AG09319 (cell line): Measurements from ENCODE around the gene EPM2A.

ENCODE experiments used
- DNase-seq: peaks from one replicate; pipeline ENCODE4 v3.0.0-alpha.2; 2010; ENCODE audit warnings: low read depth; ENCODE audit errors: extremely low read depth
- TF ChIP-seq, protein P1 (sequence below): IDR thresholded peaks from 2 replicates; pipeline ENCODE4 v1.5.1; 2011; ENCODE audit warnings: low read depth, mild to moderate bottlenecking, inconsistent platforms, low read length, moderate library complexity

The EPM2A gene

DNA sequence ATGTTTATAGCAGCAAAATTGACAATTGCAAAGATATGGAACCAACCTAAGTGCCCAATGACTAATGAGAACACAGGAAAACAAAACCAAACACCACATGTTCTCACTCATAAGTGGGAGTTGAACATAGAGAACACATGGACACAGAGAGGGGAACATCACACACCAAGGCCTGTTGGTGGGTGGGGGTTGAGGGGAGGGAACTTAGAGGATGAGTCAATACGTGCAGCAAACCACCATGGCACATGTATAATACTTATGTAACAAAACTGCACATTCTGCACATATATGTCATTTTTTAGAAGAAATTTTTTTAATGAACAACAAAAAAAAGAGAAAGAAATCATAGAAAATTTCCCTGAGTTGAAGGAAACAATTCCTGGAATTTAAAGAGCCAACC, 3.9 kb downstream of the EPM2A start:
- TF ChIP-seq, protein P1, sequence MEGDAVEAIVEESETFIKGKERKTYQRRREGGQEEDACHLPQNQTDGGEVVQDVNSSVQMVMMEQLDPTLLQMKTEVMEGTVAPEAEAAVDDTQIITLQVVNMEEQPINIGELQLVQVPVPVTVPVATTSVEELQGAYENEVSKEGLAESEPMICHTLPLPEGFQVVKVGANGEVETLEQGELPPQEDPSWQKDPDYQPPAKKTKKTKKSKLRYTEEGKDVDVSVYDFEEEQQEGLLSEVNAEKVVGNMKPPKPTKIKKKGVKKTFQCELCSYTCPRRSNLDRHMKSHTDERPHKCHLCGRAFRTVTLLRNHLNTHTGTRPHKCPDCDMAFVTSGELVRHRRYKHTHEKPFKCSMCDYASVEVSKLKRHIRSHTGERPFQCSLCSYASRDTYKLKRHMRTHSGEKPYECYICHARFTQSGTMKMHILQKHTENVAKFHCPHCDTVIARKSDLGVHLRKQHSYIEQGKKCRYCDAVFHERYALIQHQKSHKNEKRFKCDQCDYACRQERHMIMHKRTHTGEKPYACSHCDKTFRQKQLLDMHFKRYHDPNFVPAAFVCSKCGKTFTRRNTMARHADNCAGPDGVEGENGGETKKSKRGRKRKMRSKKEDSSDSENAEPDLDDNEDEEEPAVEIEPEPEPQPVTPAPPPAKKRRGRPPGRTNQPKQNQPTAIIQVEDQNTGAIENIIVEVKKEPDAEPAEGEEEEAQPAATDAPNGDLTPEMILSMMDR = no peak
- no peak for DNase-seq

DNA sequence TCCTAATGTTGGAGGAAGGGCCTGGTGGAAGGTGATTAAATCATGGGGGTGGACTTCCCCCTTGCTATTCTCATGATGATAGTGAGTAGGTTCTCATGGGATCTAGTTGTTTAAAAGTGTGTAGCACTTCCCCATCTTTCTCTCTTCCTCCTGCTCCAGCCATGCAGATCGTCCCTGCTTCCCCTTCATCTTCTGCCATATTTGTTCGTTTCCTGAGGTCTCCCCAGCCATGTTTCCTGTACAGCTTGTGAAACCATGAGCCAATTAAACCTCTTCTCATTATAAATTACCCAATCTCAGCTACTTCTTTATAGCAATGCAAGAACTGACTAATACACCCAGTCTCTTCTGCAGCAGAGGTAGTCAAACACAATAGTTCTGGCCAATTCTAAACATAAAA, 5.4 kb downstream of the EPM2A start:
- TF ChIP-seq, protein P1 = no peak

DNA sequence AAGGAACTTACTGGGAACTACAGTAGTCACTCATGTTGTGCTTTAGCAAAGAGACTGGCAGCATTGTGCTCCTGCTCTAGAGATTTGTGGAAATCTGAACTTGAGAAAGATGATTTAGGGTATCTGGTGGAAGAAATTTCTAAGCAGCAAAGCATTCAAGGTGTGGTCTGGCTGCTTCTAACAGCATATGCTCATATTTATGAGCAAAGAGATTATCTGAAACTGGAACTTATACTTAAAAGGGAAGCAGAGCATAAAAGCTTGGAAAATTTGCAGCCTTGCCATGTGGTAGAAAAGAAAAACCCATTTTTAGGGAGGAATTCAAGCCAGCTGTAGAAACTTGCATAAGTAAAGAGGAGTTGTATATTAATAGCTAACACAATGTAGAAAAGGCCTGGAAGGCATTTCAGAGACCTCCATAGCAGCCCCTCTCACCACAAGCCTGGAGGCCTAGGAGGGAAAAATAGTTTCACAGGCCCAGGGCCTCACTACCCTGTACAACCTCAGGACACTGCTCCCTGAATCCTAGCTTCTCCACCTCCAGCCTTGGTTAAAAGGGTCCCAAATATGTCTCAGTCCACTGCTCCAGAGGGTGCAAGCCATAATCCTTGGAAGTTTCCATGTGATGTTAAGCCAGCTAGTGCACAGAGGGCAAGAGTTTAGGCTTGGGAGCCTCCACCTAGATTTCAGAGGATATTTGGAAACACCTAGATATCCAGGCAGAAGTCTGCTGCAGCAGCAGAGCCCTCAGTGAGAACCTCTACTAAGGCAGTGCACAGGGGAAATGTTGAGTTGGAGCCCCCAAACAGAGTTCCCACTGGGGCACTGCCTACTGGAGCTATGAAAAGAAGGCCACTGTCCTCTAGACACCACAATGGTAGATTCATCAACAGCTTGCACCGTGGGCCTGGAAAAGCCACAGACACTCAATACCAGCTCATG, 6.6 kb downstream of the EPM2A start:
- TF ChIP-seq, protein P1 = no peak
- DNase-seq = no peak

More for the DNA sequence above, 5.4 kb downstream of the EPM2A start:
- DNase-seq = no peak

DNA sequence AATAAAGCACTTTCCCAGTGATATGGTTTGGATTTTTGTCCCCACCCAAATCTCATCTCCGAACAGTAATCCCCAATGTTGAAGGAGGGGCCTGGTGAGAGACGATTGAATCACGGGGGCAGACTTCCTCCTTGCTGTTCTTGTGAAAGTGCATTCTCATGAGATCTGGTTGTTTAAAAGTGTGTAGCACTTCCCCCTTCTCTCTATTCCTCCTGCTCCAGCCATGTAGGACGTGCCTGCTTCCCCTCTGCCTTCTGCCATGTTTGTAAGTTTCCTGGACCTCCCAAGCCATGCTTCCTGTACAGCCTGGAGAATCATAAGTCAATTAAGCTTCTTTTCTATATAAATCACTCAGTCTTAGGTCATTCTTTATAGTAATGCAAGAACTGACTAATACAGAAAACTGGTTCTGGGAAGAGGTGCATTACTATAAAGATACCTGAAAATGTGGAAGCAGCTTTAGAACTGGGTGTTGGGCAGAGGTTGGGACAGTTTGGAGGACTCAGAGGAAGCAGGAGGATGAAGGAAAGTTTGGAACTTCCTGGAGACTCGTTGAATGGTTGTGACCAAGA, 7.4 kb downstream of the EPM2A start:
- DNase-seq = no peak
- TF ChIP-seq, protein P1 = no peak

DNA sequence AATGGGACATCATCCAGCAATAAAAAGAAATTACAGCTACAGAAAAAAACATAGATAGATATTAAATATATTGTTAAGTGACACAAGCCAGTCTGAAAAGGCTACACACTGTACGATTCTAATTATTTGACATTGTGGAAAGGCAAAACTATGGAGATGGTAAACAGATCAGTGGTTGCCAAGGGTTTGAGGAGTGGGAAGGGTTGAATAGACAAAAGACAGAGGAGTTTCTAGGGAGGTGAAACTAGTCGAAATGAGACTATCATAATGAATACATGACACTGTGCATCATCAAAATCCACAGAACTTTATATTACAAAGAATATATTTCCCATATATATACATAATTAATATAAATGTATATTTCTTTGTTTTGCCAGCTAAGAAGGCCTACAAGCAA, 9.8 kb downstream of the EPM2A start:
- TF ChIP-seq, protein P1 = no peak
- no peak for DNase-seq

DNA sequence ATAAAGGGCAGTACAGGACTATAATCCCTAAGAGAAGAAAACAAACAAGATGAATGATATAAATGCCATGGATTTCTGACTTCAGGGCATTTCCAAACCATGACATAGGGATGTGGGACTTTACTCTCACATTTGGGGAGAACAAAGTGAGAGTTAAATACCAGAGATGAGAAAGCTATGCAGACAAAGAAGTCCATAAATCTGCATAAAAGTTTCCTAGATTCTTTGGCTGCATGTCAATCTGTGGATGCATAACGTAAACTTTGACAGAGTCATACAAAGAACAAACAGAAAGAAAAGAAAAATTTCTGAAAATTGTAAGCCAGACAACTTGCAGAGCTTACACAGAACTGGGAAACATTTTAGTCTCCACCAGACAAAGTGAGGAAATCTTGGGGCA, 11.7 kb downstream of the EPM2A start:
- TF ChIP-seq, protein P1 = no peak
- DNase-seq = no peak

DNA sequence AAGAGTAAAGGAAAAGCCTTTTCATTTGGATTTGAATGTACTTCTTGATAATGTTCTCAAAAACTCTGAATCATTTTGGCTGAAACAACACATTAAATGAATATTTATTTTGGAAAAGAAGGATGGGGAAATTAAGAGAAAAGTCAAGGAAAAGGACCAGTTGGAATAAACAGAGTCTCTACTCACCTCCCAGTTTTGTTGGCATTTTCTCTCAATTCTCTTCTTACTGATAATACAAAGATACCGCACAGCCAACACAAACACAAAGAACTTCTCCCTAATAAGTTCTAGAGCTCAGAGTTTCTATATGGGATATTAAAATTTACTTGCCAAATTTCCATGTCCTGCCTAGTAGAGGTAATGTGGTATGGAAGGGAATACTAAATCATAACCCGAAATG, 13.1 kb downstream of the EPM2A start:
- TF ChIP-seq, protein P1 = no peak
- DNase-seq = no peak
